Liver (tissue), 9 donors: ENCODE results near the gene CEP76. TPM values are rescaled to one million over a fixed set of nuclear protein-coding genes. Genes with fewer than 3 reads are reported as not detected.
A peak's percentile ranks its signal among the peaks of the same experiment; 100 is the strongest.

Experiments used
- DNase-seq: peaks from one replicate; pipeline ENCODE4 v3.0.0-alpha.2; 2017; ENCODE audit warnings: low spot score
- H3K27ac ChIP-seq, 2 donors: one replicate each; pipeline ENCODE4 v1.7.0; 2013; ENCODE audit warnings: inconsistent platforms in 2 of 2, low read length in 2 of 2, control low read depth in 1 of 2, low read depth in 1 of 2, mild to moderate bottlenecking in 1 of 2
- H3K27me3 ChIP-seq, 4 donors: one replicate each; pipeline versions ENCODE4 v1.6.1 to v1.7.0; 2013; ENCODE audit warnings: low read length in 3 of 4, inconsistent platforms in 1 of 4, mild to moderate bottlenecking in 1 of 4, moderate library complexity in 1 of 4; ENCODE audit not compliant: control insufficient read depth in 4 of 4, insufficient read depth in 4 of 4
- H3K36me3 ChIP-seq, 4 donors: one replicate each; pipeline versions ENCODE4 v1.6.1 to v1.7.0; 2013; ENCODE audit warnings: low read length in 3 of 4, mild to moderate bottlenecking in 3 of 4, low read depth in 1 of 4, moderate library complexity in 1 of 4; ENCODE audit not compliant: control insufficient read depth in 4 of 4, insufficient read depth in 3 of 4
- H3K4me1 ChIP-seq, 4 donors: one replicate each; pipeline versions ENCODE4 v1.6.1 to v1.7.0; 2013; ENCODE audit warnings: low read length in 3 of 4, mild to moderate bottlenecking in 3 of 4, moderate library complexity in 1 of 4; ENCODE audit not compliant: control insufficient read depth in 4 of 4, insufficient read depth in 4 of 4
- H3K4me3 ChIP-seq, 3 donors: one replicate each; pipeline versions ENCODE4 v1.6.1 to v1.7.0; 2013; ENCODE audit warnings: low read length in 3 of 3, control low read depth in 1 of 3, low read depth in 1 of 3, mild to moderate bottlenecking in 1 of 3
- H3K9ac ChIP-seq, 2 donors: one replicate each; pipeline ENCODE4 v1.7.0; 2013; ENCODE audit warnings: low read length in 2 of 2, mild to moderate bottlenecking in 2 of 2, moderate library complexity in 2 of 2, control low read depth in 1 of 2, low read depth in 1 of 2
- H3K9me3 ChIP-seq, 4 donors: one replicate each; pipeline versions ENCODE4 v1.6.1 to v1.7.0; 2013; ENCODE audit warnings: low read length in 3 of 4; ENCODE audit not compliant: control insufficient read depth in 4 of 4
- EGR1 ChIP-seq, 2 donors: IDR thresholded peaks; 2 replicates each; pipeline ENCODE4 v1.6.1; 2016 to 2018; ENCODE audit warnings: antibody characterized with exemption in 2 of 2, low read depth in 2 of 2
- FOXA1 ChIP-seq: IDR thresholded peaks from 2 replicates; pipeline ENCODE4 v1.6.1; 2016; ENCODE audit warnings: antibody characterized with exemption
- FOXA2 ChIP-seq: IDR thresholded peaks from 2 replicates; pipeline ENCODE4 v1.6.1; 2016; ENCODE audit warnings: antibody characterized with exemption
- GABPA ChIP-seq, 2 donors: IDR thresholded peaks in 1 of 2; conservative IDR thresholded peaks in 1 of 2; 2 replicates each; pipeline ENCODE4 v1.6.1; 2016; ENCODE audit warnings: antibody characterized with exemption in 2 of 2, mild to moderate bottlenecking in 1 of 2, moderate library complexity in 1 of 2
- JUND ChIP-seq, 2 donors: IDR thresholded peaks; 2 replicates each; pipeline ENCODE4 v1.6.1; 2016; ENCODE audit warnings: antibody characterized with exemption in 2 of 2
- NR2F2 ChIP-seq: IDR thresholded peaks from 2 replicates; pipeline ENCODE4 v1.6.1; 2016; ENCODE audit warnings: antibody characterized with exemption
- RAD21 ChIP-seq, 2 donors: IDR thresholded peaks; 2 replicates each; pipeline ENCODE4 v1.6.1; 2016; ENCODE audit warnings: antibody characterized with exemption in 2 of 2, mild to moderate bottlenecking in 2 of 2
- RXRA ChIP-seq, 2 donors: IDR thresholded peaks; 2 replicates each; pipeline ENCODE4 v1.6.1; 2017 to 2018; ENCODE audit warnings: antibody characterized with exemption in 2 of 2, mild to moderate bottlenecking in 1 of 2
- SP1 ChIP-seq: IDR thresholded peaks from 2 replicates; pipeline ENCODE4 v1.6.1; 2018; ENCODE audit warnings: antibody characterized with exemption, mild to moderate bottlenecking
- YY1 ChIP-seq: IDR thresholded peaks from 2 replicates; pipeline ENCODE4 v1.6.1; 2016; ENCODE audit warnings: antibody characterized with exemption, mild to moderate bottlenecking
- WGBS: extraction: QIAGEN DNeasy Blood & Tissue Kit; methylation state at CpG from one replicate; pipeline ENCODE4 v1.1.7; 2013; 5-methylcytosine and 5-hydroxymethylcytosine counted together
- polyA plus RNA-seq, 2 donors: library from polyadenylated mRNA; stranded (reverse) in 1 of 2; unstranded in 1 of 2; fragments of 200-250 nt in 1 of 2; fragments of >200 nt in 1 of 2; fragmentation: Nextera tagmentation in 1 of 2; extraction: Ambion mirVana in 1 of 2; gene quantifications; one replicate each; pipeline versions ENCODE4 v1.2.1 to v1.2.3, GENCODE V29; 2013 to 2015
- total RNA-seq, 2 donors: library from RNA; depleted of rRNA; stranded (reverse); fragments of >200 nt; gene quantifications; one replicate each; pipeline ENCODE4 v1.2.3, GENCODE V29; 2014
- TF ChIP-seq, protein P1 (sequence below): fragments of 150-350 bp; IDR thresholded peaks from 2 replicates; pipeline ENCODE4 v1.5.1; 2017; ENCODE audit warnings: improper control_type of control experiment, low read depth, low read length; ENCODE audit not compliant: missing input control
- TF ChIP-seq, protein P2 (sequence below): IDR thresholded peaks from 2 replicates; pipeline ENCODE4 v1.6.1; 2016; ENCODE audit warnings: antibody characterized with exemption
- TF ChIP-seq, protein P3 (sequence below): IDR thresholded peaks from 2 replicates; pipeline ENCODE4 v1.6.1; 2016; ENCODE audit warnings: antibody characterized with exemption
- TF ChIP-seq, protein P4 (sequence below): IDR thresholded peaks from 2 replicates; pipeline ENCODE4 v1.6.1; 2016; ENCODE audit warnings: antibody characterized with exemption, mild to moderate bottlenecking
- TF ChIP-seq, protein P5 (sequence below): IDR thresholded peaks from 2 replicates; pipeline ENCODE4 v1.6.1; 2016; ENCODE audit warnings: antibody characterized with exemption
- donor health status: healthy.
- donor health status: healthy.
- donor health status: healthy.
- donor health status: healthy.
- donor health status: healthy.

The CEP76 gene
- total and polyA plus RNA-seq, 4 donors: 1.3 to 11.8 (median 4.2) TPM

DNA sequence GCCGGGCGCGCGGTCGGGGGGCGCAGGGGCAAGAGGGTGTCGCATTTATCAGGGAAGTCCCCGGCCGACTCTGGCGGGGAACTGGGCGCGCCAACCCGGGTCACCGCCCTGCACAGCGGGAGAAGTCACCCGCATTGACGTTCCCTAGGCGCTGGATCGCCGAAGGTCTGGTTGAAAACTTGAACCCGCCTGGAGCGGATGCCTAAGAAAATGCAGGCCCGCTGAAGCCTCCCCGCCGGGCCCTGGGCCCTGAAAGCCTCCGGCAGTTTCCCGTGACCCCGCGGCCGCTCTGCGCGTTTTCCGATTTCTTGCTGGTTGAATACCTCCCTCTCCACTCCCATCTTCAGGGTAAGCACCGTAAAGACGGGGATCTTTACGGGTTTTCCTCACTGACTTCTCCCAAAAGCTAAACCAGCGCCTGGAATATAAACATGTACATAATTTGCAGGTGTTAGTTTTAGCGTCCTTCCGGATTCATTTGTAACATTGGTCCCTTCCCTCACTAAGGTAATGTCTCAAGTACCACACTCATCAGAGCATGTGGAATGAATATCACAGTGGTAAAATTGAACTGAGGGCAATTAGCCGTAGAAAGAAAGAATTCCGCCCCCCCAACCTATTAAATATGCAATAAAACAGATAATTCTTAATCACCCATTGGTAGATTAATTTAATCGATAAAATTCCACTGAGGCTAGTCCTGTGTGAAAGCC, 43.9 kb downstream of the CEP76 start:
- peak; percentile 42 for DNase-seq
- Histone ChIP-seq H3K4me3 (peak overlapping the region in 2 of 3 donors; percentile 64 to 91), H3K4me1 (peaks cover 0 to 10% (median 6%) of the 10 kb centered on the region in 4 donors), H3K27ac (peak overlapping the region; percentile 79 to 88), H3K9me3 (no peaks in the 10 kb centered on the region), H3K36me3 (no peaks in the 10 kb centered on the region), H3K9ac (peak overlapping the region in 1 of 2 donors; percentile 36), H3K27me3 (no peaks in the 10 kb centered on the region)
- WGBS: 31% methylated on average over 42 of the region's 42 CpGs
- TF ChIP-seq, protein P1, sequence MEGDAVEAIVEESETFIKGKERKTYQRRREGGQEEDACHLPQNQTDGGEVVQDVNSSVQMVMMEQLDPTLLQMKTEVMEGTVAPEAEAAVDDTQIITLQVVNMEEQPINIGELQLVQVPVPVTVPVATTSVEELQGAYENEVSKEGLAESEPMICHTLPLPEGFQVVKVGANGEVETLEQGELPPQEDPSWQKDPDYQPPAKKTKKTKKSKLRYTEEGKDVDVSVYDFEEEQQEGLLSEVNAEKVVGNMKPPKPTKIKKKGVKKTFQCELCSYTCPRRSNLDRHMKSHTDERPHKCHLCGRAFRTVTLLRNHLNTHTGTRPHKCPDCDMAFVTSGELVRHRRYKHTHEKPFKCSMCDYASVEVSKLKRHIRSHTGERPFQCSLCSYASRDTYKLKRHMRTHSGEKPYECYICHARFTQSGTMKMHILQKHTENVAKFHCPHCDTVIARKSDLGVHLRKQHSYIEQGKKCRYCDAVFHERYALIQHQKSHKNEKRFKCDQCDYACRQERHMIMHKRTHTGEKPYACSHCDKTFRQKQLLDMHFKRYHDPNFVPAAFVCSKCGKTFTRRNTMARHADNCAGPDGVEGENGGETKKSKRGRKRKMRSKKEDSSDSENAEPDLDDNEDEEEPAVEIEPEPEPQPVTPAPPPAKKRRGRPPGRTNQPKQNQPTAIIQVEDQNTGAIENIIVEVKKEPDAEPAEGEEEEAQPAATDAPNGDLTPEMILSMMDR: no peak
- no peak for TF ChIP-seq JUND (IDR thresholded peaks at IDR 0.05)
- no peak for TF ChIP-seq EGR1 (IDR thresholded peaks at IDR 0.05; ENCODE audit: low read depth in 2 of 2)
- no peak for TF ChIP-seq GABPA (IDR thresholded peaks at IDR 0.05 in 1 of 2, conservative IDR thresholded peaks at IDR 0.05 in 1 of 2)
- TF ChIP-seq SP1: no peak
- TF ChIP-seq, protein P2, sequence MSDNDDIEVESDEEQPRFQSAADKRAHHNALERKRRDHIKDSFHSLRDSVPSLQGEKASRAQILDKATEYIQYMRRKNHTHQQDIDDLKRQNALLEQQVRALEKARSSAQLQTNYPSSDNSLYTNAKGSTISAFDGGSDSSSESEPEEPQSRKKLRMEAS: no peak
- TF ChIP-seq, protein P3, sequence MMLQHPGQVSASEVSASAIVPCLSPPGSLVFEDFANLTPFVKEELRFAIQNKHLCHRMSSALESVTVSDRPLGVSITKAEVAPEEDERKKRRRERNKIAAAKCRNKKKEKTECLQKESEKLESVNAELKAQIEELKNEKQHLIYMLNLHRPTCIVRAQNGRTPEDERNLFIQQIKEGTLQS: no peak
- TF ChIP-seq, protein P4, sequence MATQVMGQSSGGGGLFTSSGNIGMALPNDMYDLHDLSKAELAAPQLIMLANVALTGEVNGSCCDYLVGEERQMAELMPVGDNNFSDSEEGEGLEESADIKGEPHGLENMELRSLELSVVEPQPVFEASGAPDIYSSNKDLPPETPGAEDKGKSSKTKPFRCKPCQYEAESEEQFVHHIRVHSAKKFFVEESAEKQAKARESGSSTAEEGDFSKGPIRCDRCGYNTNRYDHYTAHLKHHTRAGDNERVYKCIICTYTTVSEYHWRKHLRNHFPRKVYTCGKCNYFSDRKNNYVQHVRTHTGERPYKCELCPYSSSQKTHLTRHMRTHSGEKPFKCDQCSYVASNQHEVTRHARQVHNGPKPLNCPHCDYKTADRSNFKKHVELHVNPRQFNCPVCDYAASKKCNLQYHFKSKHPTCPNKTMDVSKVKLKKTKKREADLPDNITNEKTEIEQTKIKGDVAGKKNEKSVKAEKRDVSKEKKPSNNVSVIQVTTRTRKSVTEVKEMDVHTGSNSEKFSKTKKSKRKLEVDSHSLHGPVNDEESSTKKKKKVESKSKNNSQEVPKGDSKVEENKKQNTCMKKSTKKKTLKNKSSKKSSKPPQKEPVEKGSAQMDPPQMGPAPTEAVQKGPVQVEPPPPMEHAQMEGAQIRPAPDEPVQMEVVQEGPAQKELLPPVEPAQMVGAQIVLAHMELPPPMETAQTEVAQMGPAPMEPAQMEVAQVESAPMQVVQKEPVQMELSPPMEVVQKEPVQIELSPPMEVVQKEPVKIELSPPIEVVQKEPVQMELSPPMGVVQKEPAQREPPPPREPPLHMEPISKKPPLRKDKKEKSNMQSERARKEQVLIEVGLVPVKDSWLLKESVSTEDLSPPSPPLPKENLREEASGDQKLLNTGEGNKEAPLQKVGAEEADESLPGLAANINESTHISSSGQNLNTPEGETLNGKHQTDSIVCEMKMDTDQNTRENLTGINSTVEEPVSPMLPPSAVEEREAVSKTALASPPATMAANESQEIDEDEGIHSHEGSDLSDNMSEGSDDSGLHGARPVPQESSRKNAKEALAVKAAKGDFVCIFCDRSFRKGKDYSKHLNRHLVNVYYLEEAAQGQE: no peak
- TF ChIP-seq YY1: no peak
- TF ChIP-seq RAD21 (IDR thresholded peaks at IDR 0.05): no peak
- TF ChIP-seq, protein P5, sequence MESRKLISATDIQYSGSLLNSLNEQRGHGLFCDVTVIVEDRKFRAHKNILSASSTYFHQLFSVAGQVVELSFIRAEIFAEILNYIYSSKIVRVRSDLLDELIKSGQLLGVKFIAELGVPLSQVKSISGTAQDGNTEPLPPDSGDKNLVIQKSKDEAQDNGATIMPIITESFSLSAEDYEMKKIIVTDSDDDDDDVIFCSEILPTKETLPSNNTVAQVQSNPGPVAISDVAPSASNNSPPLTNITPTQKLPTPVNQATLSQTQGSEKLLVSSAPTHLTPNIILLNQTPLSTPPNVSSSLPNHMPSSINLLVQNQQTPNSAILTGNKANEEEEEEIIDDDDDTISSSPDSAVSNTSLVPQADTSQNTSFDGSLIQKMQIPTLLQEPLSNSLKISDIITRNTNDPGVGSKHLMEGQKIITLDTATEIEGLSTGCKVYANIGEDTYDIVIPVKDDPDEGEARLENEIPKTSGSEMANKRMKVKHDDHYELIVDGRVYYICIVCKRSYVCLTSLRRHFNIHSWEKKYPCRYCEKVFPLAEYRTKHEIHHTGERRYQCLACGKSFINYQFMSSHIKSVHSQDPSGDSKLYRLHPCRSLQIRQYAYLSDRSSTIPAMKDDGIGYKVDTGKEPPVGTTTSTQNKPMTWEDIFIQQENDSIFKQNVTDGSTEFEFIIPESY: no peak
- TF ChIP-seq FOXA2: no peak
- TF ChIP-seq RXRA (IDR thresholded peaks at IDR 0.05): no peak
- TF ChIP-seq NR2F2: no peak
- TF ChIP-seq FOXA1: no peak
